NCI-H1092 (cell line): ENCODE measurements around the gene DTHD1.

Source experiments
- DNase-seq: peaks from one replicate; lab custom pipeline; 2025; lab: John Stamatoyannopoulos, UW

DTHD1 gene

DNA sequence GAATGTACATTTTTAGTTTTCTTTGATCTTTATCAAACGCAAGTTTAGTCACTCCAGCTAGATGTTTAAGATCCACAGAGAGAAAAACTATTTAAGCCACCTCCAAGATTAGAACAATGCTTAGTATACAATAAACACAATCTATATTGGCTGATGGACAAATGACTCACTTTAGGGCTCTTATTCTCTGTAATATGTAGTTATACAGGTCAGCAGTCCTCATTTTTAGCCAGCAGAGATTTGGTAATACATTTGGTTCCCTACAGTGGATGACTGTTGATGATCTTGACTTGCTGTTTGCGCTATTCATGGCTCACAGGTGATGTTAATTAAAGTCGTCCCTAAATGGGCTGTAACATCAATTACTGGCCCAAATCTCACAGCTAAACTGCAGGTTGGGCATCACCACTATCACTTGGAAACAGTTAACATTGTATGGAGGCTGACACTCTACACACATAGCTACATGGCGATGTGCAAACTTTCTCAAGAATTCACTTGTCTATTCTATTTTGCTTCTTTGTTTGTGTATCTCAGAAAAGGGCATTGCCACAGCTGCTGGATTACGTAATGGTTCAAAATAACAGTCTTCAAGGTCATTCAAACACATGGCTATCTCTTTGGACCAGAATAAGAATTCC lies 11.8 kb upstream of the DTHD1 start:
- DNase-seq = no peak

- DNase-seq = no peak
Measured at GRCh38 chr4:36273276-36273675, 8.1 kb upstream of the DTHD1 start.

DNA sequence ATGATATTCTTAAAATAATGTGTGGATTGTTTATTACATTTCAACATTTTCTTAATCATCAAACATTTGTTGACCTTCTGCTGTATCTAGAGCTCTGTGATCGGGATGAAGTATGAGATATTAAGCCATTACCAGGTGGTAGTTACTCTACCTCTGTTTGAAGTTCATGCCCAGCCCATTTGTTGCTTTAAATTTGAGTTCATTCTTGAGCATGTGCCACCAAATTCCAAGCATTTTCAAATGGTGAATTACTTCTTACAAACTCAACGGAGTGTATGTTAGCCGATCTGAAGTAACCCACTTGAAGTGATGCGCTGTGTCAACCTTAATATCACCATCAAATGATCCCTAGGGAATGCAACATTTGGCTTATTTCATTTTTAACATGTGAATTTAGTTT lies 7.3 kb upstream of the DTHD1 start:
- DNase-seq = no peak

DNA sequence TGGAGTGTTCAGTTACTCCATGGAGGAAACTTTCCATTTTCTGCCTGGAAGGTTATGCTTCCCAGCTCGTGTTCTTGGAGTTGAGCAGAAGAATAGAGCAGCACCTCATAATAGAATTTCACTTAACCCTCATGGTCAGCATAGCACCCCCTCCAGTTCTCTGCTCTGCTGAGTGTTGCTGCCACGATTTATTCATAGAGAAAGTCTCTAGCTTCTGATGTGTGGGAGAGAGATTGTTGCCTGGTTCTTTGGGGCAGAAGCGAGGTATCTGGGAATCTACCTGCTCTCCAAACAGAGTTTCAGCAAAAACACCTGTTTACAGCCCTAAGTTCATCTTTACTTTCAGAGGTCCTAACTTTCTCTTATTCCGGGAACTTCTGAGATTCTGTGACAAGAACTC lies 3.9 kb upstream of the DTHD1 start:
- DNase-seq = no peak

- no peak for DNase-seq
Measured at GRCh38 chr4:36278789-36279188, 2.6 kb upstream of the DTHD1 start.

DNA sequence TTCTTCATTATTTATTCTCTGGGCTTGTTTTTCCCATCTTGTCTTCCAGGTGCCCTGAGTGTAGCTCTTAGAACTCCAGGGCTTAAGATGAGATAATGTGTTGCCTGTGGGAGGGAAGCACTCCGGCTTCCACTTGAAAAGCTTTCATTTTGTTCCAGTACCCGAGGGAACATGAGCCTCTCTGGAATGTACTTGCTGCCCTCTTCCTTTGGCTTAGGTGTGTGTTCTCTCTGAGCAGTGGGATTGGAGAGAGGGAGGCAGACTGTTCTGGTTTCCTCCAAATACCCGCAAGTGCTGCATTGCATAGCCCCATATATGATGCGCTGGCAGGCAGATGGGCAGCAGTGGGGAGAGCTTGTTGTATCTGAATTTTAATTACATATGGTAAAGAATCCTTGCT lies 861 bp upstream of the DTHD1 start:
- DNase-seq = no peak

DNA sequence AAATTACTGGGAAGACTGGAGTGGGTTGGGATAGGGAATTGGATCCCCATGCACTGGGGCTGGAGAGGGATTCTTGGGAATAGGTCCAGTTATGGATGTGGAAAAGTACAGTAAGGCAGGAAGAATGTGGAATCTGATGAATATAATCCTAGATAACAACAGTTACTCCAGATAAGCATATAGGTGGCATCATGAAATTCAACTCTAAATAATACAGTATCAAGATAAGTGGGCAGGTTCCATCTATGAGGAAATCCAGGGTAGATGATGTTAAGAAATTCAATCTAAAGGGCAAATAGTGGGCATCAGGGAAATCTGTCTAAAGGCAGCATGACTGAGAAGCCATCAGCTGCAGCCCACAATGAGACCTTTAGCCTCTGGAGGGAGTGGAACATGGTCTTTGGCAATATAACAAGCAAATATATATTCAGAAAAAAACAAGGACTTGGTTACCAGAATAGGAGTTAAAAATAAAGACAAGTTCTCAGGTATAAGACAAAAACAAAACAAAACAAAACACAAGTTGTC lies 1.2 kb downstream of the DTHD1 start:
- DNase-seq = no peak

GRCh38 chr4:36283912-36284465 lies 2.6 kb downstream of the DTHD1 start:
- DNase-seq = no peak

DNA sequence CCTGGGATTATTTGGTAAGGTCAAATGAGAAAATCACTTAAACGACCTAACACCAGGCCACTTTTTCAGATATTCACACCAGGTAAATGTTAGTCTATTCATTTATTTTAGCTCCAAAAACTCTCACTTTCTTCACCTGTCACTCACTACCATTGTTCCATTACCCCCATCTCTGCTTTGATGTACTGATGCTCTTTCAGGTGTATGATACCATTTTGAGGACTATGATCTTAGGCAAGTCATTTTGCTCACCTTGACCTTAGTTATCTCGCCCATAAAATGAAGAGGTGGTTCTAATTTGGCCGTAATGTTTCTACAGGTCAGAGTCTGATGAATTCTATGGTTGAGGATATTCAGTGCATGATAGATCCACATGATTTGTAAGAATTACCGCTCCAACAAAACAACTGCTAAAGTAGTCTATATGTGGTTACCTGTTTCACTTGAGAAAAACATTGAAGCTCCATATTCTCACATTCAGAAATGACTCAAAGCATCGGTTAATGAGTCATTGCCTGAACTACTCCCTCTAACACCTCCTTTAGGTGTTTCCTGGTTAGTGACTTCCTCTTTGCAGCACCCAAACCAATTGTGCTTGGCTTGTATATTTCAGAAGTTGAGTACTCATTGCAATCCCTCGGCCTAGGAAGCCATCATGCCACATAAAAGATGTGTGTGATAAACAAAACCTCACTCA lies 4.5 kb downstream of the DTHD1 start:
- DNase-seq = no peak

- no peak for DNase-seq
Measured at GRCh38 chr4:36286481-36286871, 5.1 kb downstream of the DTHD1 start.

- DNase-seq = no peak
Measured at GRCh38 chr4:36288731-36289426, 7.5 kb downstream of the DTHD1 start.

DNA sequence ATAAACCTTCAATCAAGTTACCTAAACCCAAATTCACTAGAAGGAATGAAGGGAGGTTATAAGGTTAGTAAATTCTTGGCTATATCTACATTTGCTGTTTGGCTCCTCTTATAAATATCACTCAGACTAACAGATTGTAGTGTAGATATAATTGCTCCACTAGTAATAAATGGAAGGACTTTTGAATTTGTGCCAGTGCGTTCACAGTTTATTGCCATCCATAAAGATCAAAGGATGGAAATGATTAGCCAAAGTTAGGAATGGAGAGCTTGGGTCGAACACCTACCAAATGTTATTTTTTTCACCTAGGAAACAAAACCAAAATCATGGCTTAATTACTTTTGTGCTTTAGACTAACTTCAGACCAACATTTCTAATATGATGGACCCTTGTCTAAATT lies 9.2 kb downstream of the DTHD1 start:
- DNase-seq = no peak

DNA sequence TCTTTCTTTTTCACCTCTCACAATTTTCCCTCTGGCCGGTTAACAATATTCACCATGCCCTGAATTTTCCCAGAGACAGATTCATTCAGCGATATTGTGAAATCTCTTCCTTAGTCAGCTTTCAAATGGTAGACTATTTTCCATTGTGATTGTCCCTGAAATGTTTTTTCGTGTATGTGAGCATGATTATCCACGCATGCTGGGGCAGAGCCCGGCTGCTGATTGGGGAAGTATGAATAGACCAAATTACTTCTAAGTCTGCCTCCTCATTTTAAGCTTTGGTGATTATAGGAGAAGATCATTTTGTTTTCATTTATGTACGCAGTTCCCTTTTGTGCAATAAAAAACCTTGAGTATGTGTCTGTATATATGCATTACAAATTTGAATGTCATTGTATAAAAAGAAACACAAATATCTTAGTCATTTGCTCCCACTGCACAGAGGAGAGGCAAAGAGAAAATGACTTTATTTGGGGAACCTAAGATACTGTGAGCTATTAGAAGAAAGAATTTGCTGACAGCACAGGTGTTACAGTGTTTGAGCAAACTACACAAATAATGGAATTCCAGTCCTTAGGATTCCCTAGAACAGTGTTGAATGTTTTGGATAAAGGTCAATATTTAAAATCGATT lies 11.3 kb downstream of the DTHD1 start:
- DNase-seq = no peak

DNA sequence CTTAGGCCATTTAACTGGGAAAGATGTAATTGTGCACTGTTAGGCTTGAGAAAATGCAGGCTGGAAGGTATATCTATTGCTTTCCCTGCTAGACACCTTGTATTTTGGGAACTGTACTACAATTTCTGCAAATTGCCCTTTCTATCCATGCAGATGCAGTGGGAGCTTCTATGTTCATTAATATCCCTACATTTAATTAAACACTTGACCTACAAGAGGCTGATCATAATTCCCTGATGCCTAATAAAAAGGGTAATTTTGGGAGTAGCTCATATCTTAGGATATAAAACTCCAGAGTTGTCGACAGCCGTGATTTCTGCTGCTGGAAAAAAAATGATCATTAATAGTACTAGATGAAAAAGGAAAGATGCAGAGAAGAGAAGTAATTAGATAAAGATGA lies 19.7 kb downstream of the DTHD1 start:
- DNase-seq = no peak

- no peak for DNase-seq
Measured at GRCh38 chr4:36303426-36304137, 22.2 kb downstream of the DTHD1 start.

DNA sequence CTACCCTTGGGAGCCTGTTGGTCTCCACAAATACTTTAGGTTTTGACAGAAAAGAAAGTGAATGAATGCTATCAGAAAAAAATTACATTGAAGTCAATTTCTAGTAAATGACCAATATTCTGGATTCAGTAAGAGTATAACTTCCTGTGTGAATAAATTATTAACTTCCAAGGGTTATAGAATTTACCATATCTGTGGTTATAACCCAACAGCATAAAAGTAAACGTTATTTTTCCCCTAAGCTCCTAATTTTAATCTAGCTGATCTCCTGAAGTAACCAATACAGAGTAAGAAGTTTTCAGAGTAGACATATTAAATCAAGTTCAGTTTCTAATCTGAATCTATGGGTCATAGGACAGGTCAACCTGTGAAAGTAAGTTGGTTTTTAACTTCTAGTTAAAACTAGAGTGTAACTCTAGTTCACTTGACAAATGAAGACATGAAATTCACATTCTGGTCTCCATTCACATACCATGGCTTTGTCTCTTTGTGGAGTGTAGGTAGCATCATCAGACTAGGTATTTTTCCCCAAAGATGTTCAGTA lies 22.8 kb downstream of the DTHD1 start:
- no peak for DNase-seq

DNA sequence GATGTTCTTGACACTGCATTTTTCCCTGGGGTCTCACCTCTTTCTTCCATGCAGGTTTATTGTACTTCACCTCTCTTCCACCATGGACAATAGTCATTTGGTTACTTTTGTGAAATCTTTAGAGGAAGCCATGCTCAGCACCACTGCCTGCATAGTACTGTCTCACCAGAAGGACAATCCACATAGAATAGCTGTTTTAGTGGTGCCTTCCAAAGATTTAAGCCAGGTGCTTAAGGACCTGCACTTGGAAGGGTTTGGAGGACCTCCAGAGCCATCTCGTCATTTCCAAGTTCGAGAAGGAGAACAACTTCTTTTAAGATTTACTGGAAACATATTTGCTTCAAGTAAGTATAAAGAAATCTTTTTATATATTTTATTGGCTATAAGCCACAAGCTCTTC lies 26.7 kb downstream of the DTHD1 start:
- DNase-seq = no peak

- no peak for DNase-seq
Measured at GRCh38 chr4:36310216-36310615, 28.8 kb downstream of the DTHD1 start.

DNA sequence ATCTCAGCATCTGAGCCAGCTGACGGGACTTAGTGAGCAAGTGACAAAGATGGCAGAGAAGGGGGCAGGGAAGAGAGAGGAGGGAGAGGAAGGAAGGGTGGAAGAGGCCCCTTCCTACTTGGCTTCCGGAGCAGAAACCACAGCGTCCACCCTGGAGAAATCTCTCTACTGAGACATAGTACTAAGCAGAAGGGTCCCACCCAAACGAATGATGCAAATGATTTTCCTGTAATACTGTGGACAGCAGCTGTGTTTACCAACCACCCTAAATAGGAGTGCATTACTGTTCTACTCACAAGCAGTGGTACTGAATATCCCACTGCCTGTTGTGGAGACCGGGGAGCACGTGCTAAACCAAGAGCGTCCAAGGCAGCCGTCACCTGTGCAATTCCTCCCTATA lies 29.4 kb downstream of the DTHD1 start:
- DNase-seq = no peak

GRCh38 chr4:36312511-36312910 lies 31.1 kb downstream of the DTHD1 start:
- DNase-seq = no peak

- DNase-seq = no peak
Measured at GRCh38 chr4:36313301-36313700, 31.9 kb downstream of the DTHD1 start.
